Fibroblast of upper back skin (primary cell): ENCODE results near the gene SMG6.

Experiments
- DNase-seq: peaks from one replicate; pipeline ENCODE4 v3.0.0-alpha.2; 2013

The SMG6 gene

GRCh38 chr17:2040942-2041560 is 262.5 kb downstream of the SMG6 start:
- DNase-seq: no peak

- DNase-seq: no peak
Measured at GRCh38 chr17:2040219-2040827, 263.3 kb downstream of the SMG6 start.

DNA sequence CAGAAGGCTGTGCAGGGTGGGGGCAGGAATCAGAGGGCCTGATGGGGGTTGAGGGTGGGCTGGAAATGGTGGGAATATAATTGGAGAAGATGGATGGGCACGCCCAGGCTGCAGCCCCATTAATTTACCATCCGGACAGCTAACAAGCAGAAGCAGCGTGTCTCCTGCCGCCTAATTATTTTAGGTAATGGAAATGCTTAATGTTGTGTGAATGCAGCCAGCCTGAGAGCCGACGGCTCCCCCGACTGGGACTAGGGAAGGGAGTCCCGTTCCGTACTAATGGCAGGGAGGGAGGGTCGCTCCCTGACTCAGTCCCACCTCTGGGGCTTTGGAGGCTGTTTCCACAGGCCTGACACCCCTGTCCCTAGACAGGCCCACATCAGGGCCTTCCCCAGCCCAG is 266.4 kb downstream of the SMG6 start:
- DNase-seq: no peak

DNA sequence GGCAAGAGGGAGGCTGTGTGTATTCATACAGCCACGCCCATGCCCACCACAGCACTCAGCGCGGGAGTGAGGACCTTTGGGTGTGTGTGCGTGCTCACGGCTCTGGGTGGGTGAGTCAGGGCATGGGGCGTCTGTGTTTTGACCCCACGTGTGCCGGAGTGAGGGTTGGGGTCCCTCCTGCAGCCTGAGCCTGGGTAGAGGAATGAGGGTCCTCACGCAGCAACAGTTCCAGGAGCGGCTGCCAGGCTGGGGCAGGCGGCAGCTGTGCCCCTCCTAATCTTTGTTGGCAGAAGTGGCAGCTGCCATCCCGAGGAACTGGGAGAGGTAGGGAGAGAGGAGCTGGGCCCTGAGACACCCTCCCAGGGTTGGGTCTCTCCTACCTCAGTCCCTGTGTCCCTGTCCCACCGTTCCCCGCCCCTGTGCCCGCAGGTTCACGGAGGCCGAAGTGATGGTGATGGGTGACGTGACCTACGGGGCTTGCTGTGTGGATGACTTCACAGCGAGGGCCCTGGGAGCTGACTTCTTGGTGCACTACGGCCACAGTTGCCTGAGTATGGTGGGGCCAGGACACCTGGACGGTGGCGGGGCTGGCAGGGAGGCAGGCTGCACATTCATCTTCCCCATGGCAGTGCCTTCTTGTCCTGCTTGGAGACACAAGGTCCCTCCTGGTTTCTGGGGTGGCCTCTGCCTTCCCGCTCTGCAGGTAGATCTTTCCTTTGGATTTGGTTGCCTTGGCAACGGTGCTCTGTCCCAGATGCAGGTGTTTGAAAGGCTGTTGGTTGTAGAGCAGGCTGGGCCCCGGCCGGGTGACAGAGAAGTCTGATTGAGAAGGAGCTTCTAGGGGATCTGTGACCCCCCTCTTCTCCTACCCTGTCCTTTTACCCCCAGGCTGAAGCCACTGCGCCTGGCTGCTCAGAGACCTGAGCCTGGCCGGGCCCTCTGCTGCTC is 267.8 kb downstream of the SMG6 start:
- no peak for DNase-seq

DNA sequence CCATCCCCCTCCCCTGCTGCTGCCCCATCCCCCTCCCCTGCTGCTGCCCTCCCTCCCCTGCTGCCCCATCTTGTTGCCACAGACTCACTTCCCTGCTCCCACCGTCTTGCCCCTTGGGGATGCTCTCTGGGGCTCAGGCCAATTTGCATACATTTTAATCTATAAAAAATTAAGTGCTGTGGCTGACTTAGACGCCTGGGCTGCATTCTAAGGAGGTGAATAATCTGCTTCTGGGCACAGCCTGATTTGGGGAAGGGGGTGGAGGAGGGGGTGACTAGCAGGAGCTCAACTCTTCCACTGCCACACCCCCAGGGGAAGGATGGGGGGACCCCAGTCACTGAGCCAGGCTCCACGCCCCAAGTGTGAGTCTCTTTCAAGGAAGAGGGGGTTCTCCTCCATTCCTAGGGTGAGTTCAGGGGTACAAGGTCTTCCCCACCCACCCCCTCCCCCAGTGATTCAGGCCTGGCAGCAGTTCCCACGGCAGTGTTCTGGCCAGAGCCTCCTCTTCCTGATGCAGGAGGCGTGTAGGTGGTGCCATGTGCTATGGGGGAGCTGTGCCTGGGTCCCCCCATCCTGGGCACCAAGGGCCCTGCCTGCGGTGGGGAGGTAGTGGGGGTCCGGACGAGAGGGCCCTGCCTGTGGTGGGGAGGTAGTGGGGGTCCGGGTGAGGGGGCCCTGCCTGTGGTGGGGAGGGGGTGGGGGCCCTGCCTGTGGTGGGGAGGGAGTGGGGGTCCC is 268.6 kb downstream of the SMG6 start:
- DNase-seq: peak; percentile 98

GRCh38 chr17:2034157-2034556 is 269.4 kb downstream of the SMG6 start:
- peak; percentile 89 for DNase-seq

- no peak for DNase-seq
Measured at GRCh38 chr17:2033153-2033552, 270.4 kb downstream of the SMG6 start.

- DNase-seq: no peak
Measured at GRCh38 chr17:2030779-2031163, 272.8 kb downstream of the SMG6 start.

- DNase-seq: peak; percentile 88
Measured at GRCh38 chr17:2029911-2030778, 273.4 kb downstream of the SMG6 start, which contains the start of gene DPH1. Gene DPH1 (plus strand): TSS chr17:2030153. CDS start chr17:2030170, 17 bp downstream.

DNA sequence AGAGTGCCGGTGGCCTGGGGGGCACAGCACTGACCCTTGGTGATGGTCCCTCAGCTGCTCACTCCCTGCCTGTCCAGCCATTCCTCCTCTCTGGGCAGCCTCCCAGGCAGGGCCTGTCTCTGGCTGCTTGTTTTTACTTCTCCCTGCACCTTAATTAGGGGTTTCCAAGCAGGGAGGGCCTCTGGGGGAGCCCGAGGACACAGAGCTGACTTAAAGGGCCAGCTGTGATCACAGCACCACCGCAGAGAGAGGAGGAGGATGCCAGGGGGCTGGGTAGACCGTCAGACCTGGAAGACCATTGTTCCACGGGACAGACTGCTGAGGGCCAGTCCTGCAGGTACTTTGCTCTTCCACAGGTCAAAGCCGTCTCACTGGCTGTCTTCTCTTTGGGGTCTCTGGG is 274.8 kb downstream of the SMG6 start:
- no peak for DNase-seq

DNA sequence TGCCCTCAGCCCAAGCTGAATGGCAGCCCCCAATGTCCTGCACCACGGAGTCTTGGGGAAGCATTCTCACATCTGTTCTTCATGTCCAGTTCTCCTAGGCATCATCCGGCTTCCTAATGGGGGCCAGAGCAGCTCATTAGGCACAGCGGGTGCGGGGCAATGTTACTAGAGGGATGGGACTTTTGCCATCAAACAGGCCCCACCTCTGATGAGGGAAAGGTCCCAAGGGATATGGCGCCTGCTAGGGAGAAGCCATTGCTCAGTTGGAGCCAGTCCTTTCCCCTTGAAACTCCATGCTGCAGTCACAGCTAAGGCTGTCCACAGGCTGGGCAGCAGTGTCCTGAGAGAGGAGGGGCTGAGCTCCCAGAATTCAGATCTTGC is 275.4 kb downstream of the SMG6 start:
- no peak for DNase-seq

GRCh38 chr17:2027528-2028233 is 275.9 kb downstream of the SMG6 start:
- DNase-seq: no peak

DNA sequence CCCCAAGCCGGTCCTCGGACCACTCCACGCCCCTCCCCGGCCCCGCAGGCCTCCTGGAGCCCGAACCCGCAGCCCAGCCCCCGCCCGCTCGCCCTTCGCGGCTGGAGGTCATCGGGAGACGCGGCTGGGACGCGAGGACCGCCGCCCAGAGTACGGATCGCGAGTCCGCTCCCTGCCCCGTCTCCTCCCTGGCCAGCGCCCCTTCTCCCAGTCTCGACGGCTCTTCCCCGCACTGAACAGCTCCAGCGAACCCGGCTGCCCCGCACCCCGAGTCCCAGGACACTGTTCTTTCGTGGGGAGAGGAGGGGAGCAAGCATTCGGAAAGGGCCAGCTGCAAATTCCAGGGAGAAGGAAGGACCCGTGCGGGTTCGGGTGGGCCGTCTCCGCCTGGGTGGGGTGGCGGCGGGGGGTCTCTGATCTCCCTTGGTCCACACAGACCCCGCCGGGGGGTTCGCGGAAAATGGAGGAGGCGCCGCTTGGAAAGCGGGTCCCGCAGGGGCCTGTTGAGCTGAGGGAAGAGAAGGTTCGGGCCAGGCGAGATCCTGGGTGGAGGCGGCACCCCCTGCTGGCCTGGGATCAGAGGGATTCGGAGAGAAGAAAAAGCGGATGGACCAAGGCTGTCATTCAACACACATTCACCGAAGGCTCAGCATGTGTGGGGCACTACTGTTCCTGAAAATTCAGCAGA is 277.8 kb downstream of the SMG6 start:
- peak; percentile 64 for DNase-seq

- peak; percentile 45 for DNase-seq
Measured at GRCh38 chr17:2025220-2025621, 278.4 kb downstream of the SMG6 start, which contains the start of gene RTN4RL1. Gene RTN4RL1 (minus strand): TSS chr17:2025334. CDS start chr17:2024865, 469 bp downstream.

- no peak for DNase-seq
Measured at GRCh38 chr17:2024572-2025219, 278.9 kb downstream of the SMG6 start.

DNA sequence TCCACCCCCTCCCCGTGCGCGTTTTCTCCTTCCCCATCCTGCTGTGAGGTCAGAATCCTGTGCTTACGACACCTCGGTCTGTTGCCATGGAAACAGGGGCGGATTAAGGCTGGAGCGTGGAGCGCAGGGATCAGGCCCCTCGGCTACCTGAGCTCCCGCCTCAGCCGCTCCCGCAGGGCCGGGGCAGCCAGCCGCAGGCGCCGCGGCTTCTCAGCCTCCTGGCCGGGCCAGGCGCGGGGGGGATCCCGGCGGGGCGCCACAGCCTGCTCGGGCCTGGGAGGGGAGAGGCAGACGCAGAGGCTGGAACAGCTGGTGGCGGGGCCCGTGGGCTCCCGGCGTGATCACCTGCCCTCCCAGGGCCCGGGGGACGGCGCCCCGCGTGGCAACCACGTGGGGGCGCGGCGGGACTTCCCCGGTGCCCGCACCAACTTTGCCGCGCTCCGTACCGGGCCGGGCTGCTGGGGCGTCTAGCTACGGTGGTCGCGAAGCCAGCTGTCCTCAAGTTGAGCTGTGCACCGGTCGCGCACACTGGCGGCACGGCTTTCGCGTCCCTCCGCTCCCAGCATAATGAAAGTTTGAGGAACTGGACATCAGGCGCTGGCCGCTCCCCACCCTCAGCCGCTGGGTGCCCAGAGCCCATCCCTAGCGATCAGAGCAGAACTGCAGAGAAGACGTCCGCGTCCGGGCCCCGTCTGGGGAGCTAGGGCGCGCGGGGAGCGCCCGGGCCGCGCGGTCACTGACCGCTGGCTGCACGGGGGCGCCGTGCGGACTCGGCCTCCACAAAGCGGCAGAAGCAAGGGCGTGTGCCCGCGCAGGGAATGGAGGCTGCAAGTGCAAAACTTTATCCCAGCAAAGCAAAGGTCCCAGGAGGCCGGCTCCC is 279.7 kb downstream of the SMG6 start:
- DNase-seq: peak; percentile 37

DNA sequence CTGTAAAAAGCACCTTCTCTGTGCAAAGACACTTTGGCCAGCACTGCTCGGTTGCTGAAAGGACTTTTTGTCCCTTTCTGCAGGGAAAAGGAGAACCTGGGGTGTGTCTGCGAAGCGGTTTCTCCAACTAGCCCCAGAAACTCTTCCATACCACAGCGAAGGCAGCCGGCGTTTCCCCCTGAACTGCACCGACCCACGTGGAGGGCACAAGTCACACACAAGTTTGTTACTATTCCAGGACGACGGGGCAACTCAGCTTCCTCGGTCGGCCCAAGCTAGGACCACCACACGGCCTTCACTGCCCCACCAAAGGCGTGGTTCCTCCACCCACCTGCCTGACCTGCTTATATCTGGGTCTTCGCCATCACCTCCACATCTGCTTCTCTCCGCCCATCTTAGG is 280.3 kb downstream of the SMG6 start:
- no peak for DNase-seq

- DNase-seq: no peak
Measured at GRCh38 chr17:2022647-2023240, 280.8 kb downstream of the SMG6 start.

GRCh38 chr17:2020721-2021120 is 282.9 kb downstream of the SMG6 start:
- no peak for DNase-seq
